HG02884 (cell line): ENCODE measurements around the gene KCNT2.
"Not testable (repeated sequence)": the region's sequence is repeated elsewhere in the genome, so short reads cannot be mapped to it uniquely, and the experiment has no call there.

ENCODE experiments used
- ATAC-seq: cut with Tn5 transposase; IDR thresholded peaks from one replicate; pipeline ENCODE4 v1.9.1; 2021; ENCODE audit warnings: mild to moderate bottlenecking, moderate library complexity; ENCODE audit not compliant: unreplicated experiment

The KCNT2 gene

DNA sequence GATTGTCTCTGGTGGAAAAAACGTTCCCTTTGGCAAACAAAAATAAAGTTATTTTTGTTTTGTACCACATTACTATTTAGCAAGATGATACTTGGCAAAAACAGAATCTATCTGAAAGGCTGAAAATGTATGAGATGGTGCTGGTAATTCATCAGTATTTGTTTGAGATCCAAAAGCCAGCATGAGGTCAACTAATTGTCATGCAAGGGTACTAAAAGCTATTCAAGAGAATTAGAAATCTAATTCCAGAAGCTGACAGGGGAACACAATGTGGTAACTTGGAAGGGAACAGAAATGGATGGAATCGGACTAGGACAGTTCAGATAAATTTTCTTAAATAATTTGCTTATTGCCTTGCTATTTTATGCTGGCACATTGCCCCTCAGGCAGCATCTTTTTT is 263.8 kb downstream of the KCNT2 start:
- no peak for ATAC-seq

DNA sequence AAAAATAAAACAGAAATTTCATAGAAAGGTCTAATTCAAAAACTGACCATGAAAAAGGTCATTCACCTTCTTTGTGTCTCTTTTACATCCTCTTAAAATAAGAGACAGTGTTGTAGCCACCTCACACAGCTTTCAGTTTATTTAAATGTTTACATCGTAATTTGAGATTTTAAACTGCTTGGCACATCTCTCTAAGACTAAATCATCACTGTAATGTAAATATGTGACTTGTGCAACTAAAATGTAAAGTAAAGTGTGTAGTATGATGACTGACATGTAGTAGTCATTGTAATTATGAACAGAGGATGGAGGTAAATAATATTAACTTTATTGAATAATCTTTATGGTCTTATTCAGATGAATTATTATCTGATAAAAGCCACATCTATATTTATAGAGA is 283.9 kb downstream of the KCNT2 start:
- no peak for ATAC-seq

DNA sequence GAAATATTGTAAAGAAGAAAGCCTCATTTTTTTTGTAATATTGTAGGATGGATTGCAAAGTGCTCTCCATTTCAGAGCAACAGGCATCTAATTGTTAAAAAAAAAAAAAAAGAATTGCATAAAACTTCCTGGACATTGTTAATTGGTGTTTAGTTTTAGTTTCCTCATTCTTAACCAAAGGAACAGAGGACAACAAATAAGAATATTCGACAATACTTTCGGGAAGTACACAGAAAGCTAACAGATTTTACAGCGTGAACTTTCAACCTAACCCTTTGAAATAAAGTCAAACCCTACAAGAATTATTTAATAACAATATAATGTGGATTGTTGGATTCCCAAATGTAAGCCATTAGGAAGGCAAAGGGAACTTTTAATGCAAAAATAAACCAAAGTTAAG is 284.4 kb downstream of the KCNT2 start:
- no peak for ATAC-seq

DNA sequence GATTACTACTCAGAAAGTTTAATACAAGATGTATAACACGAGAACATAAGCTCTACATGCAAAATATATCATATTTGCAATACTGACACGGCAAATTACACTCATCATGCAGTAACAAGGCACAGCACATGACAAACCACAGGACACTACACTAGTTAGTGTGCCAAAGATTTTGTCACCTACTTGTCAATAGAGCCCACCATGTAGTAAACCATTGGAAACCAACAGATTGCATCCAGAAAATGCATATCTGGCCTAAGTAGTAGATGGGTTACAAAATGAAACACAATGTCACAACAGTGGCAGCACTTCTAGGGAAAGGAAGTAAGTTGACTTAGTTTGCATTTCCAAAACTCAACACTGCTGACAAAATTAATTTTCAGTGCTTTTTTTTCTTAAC is 288.9 kb downstream of the KCNT2 start:
- ATAC-seq: no peak

DNA sequence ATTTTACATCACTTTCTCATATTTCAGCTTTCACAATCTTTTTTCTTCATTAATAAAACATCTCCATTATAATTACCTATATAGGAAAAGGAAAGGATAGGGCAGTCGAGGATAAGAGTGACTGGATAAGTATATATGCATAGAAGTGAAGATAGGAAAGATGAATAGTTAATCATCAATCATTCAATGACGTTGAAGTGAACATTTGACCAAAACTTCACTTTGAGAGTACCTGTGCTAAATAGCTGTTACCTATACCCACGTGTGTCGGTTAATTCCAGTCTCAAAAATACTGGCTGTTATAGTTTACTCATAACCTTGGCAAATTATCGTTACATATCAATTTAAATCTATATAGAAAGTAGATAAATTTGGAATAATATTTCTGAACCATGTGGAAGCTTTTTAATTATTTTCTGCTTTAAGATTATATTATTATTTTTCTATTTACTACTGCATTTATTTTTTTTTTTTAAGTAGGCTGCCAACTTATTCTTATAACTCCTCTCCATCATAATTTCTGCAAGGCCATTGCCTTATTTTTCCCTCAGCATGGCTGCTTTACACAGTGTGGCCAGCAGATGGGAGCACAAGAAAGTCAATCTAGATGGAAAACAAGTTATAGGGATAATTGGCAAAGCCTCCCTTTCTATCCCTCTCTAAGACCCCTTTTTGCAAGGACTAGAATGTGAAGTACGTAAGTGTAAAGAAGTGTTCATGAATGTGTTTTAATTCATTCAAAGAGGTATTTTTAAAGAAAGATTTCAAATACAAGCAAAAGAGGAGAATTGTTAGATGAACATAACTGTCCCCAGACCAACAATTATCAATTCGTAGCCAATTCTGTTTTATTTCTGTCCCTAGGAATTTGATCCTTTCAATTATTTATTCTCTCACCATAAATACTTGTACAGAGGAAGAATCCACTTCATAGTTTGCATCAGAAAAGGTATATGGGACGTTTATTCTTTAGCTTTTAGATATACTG is 290.4 kb downstream of the KCNT2 start:
- ATAC-seq: no peak

DNA sequence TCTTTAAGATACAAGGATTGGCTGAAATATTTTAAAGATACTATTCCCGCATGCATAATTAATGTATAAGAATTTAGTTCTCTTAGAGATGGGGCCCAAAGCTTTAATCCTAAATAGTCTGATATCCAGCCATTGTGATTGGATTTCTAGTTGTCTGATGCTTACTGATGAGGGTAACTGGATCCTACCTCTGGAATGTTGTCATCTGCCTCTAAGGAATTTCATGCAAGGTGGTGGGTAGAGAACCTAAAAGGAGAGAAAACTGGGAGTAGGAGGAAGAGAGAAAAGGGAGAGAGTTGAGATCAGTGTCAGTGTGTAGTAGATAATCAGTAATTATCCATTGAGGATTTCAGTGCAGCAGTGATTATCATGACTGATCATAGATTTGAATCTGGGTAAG is 295.5 kb downstream of the KCNT2 start:
- ATAC-seq: no peak

DNA sequence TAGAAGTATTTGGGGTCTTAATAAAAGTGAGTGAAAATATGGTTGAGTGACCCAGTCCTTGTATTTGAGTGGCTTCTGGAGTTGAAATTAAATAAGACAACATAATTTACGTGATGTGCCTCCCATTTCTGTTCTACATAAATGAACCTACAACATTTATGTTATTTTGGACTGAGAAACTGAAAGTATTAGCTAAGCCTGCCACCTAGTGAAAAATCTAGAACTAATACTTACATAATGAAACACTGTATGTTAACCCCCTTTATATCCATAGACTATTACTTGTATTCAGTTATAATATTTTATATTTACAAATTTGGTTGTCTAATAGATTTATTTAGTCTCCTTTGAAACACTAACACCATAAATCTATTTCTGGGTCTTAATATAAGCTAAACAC is 298.9 kb downstream of the KCNT2 start:
- no peak for ATAC-seq

DNA sequence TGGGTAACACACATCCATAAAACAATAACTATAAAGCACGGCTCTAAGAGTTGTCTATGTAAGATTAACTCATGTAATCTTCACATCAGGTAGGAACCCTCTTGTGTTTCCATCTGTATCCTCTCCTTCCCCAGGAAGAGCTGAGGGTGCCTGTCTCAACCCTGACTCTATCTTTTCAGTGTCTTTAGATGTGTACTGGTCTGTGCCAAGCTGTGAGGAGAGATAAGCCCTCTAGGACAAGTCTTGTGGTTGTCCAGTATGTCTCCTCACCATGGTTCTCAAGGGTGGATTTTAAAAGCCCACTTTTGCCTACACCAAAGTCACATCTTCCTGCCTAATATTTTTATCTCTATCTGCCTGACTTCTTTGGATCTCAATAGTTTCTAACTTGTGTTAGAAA is 300.1 kb downstream of the KCNT2 start:
- no peak for ATAC-seq

DNA sequence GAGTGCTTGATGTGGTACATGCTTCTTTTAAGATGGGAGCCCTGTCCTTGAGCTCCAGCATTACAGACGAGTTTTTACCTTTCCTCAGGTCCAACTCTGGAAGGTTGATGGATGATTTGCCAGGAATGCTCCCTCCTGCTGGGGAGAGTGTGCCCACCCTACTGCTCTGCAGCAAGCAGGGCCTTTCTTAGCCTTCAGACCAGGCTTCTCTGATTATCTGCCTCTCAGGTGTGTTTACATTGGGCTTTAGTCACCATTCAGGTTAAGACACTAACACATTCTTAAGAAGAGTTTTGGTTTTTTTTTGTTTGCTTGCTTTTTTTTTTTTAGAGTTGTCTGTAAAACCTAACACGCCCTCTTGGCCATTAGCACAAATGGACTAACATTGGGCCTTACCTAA is 301.8 kb downstream of the KCNT2 start:
- no peak for ATAC-seq

DNA sequence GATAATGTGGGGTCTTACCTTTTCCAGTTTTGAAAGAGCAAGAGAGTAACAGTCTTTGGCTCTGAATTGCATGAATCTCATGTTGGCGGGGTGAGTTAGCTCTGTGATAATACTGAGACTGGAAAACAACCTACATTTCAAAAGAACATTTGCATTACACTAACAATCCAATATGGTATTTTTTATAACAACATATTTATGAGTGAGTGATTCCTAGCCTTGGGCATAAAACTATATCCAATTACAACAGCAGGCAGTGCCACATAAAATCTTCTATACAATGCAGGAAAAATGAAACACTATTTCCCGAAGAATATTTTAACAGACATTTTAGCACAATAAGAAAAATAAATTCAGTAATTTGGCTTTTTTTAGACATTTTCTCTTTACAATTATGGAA is 303.0 kb downstream of the KCNT2 start:
- ATAC-seq: no peak

DNA sequence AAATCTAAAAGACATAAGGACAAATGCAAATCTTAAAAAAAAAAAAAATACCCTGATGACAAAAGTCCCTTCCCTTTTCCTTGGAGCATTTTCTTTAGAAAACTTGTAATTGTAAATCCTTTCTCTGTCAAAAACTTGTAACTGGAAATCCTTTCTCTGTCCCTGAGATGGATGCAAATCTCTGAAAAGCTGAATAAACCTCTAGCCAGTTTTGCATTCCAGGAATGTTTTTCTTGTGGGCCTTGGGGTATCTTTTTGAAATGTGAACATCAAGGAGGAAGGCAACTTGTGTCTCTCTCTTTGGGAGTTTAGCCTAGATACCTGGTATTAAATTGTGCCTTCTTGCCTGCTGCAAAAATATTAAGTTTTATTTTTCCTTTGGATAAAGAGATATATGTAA is 305.3 kb downstream of the KCNT2 start:
- no peak for ATAC-seq

DNA sequence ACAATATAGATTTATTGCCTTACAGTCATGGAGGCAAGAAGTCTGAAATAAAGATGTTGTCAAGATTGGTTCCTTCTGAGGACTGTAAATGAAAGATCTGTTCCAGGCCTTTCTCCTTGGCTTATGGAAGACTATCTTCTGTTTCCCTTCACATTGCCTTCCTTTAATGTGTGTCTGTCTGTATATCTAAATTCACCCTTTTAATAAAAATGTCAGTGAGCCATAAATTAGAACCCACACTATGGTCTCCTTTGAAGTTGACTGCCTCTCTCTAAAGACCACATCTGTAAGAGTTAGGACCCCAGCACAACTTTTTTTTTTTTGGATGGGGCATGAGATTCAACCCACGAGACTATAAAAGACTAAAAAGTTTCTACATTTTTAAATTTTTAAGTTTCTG is 305.8 kb downstream of the KCNT2 start:
- ATAC-seq: no peak

DNA sequence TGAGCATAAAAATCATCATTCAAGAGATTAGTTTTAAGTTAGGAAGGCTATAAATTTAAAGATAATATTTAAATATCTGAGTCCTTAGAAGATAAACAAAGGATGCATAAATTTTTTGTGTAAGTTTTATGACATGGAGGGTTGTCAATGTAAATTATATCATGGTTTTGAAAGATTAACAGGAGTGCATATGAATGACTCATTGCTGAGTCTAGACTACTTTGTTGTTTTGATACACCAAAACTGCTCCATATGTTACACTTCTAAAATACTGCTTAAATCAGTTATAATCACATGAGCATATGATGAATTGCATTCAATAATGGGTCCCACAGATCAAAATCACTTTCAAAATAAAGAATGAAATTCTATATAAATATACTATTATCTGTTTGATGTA is 312.5 kb downstream of the KCNT2 start:
- ATAC-seq: no peak

DNA sequence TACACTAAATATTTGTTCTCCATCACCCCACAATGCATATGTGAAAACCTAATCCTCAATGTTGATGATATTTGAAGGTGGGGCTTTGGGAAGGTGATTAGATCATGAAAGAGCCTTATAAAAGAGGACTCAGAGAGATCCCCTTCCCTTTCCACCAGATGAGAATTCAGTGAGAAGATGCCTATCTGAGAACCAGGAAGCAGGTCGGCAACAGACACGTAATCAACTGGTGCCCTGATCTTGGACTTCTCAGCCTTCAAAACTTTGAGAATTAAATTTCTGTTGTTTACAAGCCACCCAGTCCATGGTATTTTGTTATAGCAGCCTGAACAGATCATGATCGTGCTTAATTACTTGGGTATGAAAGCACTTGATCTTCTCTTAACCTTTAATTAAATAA is 329.4 kb downstream of the KCNT2 start:
- ATAC-seq: no peak

DNA sequence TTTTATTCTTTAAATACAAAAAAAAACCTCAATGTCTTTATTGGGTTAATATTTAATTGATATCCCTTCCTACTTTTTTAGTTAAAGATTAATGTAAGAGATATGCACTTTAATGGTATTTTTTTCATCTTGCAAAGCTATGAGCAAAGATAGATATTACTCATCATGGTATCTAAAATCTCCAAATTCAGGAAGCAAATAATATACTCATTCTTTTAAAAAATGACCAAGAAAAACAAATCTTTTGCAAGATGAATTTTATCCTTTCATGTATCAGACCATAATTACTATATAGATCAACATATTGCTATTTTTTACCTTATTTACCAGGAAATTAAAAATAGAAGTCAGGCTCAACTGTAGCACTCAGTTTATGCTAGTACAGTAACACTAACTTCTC is 330.4 kb downstream of the KCNT2 start:
- no peak for ATAC-seq

DNA sequence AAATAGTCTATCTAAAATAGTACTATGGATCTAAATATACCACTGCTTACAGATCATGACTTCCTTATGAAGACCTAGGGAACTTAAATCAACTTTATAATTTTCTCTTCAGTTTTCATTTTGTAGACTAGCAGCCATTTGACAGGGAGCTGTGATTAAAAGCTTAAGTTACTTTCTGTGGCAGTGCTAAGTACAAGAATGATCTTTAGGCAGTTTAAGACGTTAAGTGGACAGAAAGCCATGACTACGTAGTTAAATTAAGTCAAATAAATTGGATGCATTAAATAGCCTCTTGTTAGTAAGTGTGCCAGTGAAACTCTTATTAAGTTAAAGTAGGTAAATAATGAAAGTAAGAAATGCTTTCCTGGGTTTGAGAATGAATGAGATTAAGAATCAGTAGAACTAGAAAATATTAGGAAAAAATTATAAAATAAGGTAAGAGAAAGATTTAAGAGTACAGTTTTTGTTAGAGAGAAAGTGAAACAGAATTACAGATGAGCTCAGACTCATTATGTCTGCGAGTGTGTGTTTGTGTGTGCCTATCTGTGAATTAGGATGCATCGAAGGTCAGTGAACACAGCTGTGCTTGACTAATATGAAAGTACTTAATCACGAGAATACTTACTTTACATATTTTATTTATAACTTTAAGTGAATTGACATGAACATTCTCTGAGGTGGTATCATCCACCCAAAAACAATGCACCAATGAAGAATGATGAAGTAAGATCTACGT is 336.9 kb downstream of the KCNT2 start:
- ATAC-seq: no peak

DNA sequence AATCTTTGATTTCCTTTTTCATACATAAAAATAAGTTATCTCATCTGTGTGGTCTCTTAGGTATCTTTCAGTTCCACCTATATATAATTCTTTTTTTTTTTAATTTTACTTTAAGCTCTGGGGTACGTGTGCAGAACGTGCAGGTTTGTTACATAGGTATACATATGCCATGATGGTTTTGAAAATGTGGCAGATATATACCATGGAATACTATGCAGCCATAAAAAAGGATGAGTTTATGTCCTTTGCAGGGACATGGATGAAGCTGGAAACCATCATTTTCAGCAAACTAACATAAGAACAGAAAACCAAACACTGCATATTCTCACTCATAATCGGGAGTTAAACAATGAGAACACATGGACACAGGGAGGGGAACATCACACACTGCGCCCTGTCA is 345.2 kb downstream of the KCNT2 start:
- not testable (repeated sequence) for ATAC-seq

DNA sequence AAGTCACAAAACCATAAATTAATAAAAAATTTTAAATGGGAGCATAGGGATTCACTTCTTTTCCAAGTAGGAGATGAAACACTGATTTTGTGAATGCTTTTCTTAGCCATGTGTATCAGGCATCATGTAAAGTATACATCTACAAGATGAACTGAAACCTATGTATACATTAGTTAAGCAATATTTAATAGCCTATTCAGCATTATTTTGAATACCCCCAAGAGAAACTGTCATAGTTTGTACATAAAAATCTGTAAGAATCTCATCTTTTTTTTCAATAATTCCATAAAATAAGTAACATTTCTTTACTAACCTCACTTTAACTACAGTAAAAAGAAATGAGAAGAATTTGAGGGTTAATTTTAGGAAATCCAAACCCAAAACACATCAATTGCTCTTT is 348.0 kb downstream of the KCNT2 start:
- ATAC-seq: no peak

DNA sequence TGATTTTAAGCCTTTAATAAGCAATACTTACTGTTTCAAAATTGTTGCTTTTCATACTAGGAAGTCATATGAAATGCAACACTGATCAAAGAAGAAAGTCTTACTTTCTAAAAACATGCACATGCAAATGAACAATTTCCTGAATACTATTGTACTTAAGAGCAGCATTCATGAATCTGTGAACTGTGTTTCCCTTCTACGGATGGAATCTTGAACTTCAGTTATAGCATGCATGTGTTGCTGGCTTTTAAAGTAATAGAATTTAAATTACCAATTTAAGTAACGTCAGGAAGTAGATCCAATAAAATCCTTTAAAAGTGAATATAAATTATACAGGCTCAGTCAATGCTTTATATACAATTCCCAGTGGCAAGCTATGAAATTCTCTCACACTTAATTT is 348.9 kb downstream of the KCNT2 start:
- no peak for ATAC-seq

DNA sequence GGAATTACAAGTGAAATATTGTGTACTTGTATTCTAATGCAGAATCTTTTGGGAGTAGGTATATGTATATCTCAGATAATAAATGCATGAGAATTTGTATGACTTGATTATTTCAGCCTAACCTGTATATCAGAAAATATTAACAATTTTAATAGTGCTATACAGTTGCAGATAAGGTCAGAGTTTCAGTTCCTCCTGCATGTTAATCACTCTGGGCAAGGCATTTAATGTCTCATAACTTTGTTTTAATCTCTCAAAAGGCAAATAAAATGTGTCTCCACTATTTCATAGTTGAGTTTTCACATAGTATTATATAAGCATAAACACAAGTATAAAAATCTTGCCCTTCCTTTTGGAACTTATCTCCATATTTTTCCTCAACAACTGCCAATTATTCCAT is 352.5 kb downstream of the KCNT2 start:
- ATAC-seq: no peak

DNA sequence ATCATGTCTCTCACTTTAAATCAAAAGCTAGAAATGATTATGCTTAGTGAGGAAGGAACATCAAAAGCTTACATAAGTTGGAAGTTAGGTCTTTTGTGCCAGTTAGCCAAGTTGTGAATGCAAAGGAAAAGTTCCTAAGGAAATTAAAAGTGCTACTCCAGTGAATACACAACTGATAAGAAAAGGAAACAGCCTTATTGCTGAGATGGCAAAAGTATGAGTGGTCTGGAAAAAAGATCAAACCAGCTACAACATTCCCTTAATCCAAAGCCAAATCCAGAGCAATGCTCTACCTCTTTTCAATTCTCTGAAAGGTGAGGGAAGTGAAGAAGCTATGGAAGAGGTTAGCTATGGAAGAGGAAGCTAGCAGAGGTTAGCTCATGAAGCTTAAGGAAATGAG is 378.7 kb downstream of the KCNT2 start:
- ATAC-seq: no peak

DNA sequence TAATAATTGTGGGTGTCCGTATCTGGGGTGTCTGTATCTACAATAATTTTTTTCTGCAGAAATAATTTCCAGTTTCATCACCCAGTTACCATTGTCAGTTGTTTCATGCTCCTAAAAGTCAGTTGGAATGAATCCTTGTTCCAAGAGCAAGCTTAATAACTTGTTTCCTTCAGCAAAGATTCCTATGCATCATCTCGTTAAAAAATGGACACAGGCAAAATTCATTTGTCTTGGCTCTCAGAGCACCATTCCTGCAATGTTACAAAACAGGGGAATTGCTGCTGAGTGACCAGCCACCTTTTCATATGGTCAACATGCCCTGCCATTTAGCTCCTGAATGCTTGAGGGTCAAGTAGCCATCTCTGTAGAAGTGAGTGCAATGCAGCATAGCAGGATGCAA is 393.4 kb downstream of the KCNT2 start:
- ATAC-seq: no peak
